ENCODE results near the gene RGS11. TPM values are rescaled to one million over a fixed set of nuclear protein-coding genes. Genes with fewer than 3 reads are reported as not detected.

RGS11 gene
- total and polyA plus RNA-seq, 9 of the 15 experiments (the other 6 are each of a cell fraction or from before 2014, with no cell fraction given), result not detected

- no peak for TF ChIP-seq CREB5 (CRISPR knock-in tag; IDR thresholded peaks at IDR 0.05)
- peak; percentile 71 for TF ChIP-seq BHLHE40 (IDR thresholded peaks at IDR 0.05; ENCODE audit: low read length)
- peak; percentile 8 for TF ChIP-seq NEUROD1 (IDR thresholded peaks at IDR 0.05; ENCODE audit: borderline replicate concordance, low read depth, low read length, partially characterized antibody)
- TF ChIP-seq PHF20 (IDR thresholded peaks at IDR 0.05; ENCODE audit: partially characterized antibody), result peak; percentile 86
- TF ChIP-seq ZNF436 (CRISPR knock-in tag; IDR thresholded peaks at IDR 0.05), result no peak
- no peak for TF ChIP-seq ARID4B (CRISPR knock-in tag; IDR thresholded peaks at IDR 0.05)
- no peak for TF ChIP-seq BACH1 (tag; IDR thresholded peaks at IDR 0.05)
- TF ChIP-seq ZHX1 (conservative IDR thresholded peaks at IDR 0.05; ENCODE audit: low read length), result peak; percentile 73; the same call in 1 of the 2 replicates
- TF ChIP-seq NCOR1 (IDR thresholded peaks at IDR 0.05), result no peak
- no peak for TF ChIP-seq HMBOX1 (IDR thresholded peaks at IDR 0.05)
- no peak for TF ChIP-seq ZNF239 (CRISPR knock-in tag; IDR thresholded peaks at IDR 0.05)
- peak; percentile 88 for TF ChIP-seq ZBTB12 (CRISPR knock-in tag; IDR thresholded peaks at IDR 0.05)
- TF ChIP-seq KDM1A (IDR thresholded peaks at IDR 0.05), result peak in 1 of 2 experiments; percentile 73; a peak in 3 of 4 replicates
- TF ChIP-seq NCOA1 (IDR thresholded peaks at IDR 0.05; ENCODE audit: low read depth), result peak; percentile 46; the same call in 1 of the 2 replicates
- peak; percentile 73 for TF ChIP-seq KDM5B (IDR thresholded peaks at IDR 0.05; ENCODE audit: insufficient replicate concordance, low read depth, low read length)
Measured at GRCh38 chr16:234468-235305, 41.1 kb downstream of the RGS11 start, which contains the start of gene FAM234A (continued).
